Cardiac ventricle fibroblast (primary cell): Measurements from ENCODE around the gene ADNP2. TPM values are rescaled to one million over a fixed set of nuclear protein-coding genes. Genes with fewer than 3 reads are reported as not detected.

Experiments
- total RNA-seq: library from RNA; depleted of rRNA; stranded (reverse); fragments of >200 nt; gene quantifications from 2 replicates; pipeline ENCODE4 v1.2.3, GENCODE V29; 2015

ADNP2 gene
- 8.0 and 10.1 TPM in 2 replicates for total RNA-seq

GRCh38 chr18:80108739-80109675 is at the start of gene ADNP2:
ADNP2 (plus strand) TSS chr18:80109262; CDS start chr18:80117543, 8,281 bp downstream.

Other genes with a start within 250 kb of the ADNP2 start
- gene SLC66A2, start 157.6 kb upstream of the ADNP2 start, total RNA-seq, result 32.1 and 33.3 TPM in 2 replicates
- 4.4 and 13.1 TPM in 2 replicates for gene HSBP1L1, start 144.6 kb upstream of the ADNP2 start, total RNA-seq
- gene TXNL4A, start 120.7 kb upstream of the ADNP2 start, total RNA-seq, result 17.1 and 24.6 TPM in 2 replicates
- 18.0 and 21.7 TPM in 2 replicates for gene RBFA, start 74.8 kb upstream of the ADNP2 start, total RNA-seq
- gene PARD6G, start 138.3 kb downstream of the ADNP2 start, total RNA-seq, result 1.4 and 1.8 TPM in 2 replicates